Measurements from ENCODE around the gene BRSK2. TPM values are rescaled to one million over a fixed set of nuclear protein-coding genes. Genes with fewer than 3 reads are reported as not detected.
A peak's percentile ranks its signal among the peaks of the same experiment; 100 is the strongest.

The BRSK2 gene
- polyA plus RNA-seq, 1 of the 3 experiments (the other 2 are of a cell fraction), result 0.64 TPM

DNA sequence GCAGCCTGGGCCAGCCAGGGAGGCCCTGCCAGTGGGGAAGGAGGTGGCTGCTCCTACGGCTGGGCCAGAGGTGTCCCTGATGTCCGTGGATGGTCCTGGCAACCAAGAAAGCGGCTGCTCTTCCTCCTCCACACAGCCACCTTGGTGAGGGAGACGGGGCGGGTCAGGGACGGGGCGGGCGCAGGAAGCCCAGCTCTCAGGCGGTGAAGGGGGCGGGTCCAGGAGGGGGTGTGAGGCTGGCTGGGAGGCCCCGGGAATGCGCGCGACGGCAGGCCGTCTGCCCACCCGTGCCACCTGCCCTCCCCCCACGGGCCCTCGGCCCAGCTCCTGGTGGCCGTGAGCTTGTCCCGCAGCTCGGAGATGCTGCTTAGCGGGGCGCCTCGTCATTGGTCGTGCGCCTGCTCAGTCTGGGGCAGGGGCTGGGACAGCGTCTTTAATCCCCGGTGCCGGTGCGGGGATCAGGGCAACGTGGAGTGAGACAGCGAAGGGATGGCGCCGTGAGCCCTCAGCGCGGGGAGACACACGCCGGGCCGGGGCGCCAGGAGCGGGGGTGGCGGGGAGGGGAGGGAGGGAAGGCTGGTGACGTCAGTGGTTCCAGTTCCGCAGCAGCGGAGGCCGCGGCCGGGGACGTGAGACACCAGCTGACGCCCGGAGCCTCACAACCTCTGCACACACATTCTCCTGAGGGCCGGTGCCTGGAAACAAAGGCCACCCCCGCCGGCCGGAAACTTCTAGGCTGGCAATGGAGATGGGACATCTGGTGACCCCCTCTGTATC is 6.7 kb upstream of the BRSK2 start:
- Histone ChIP-seq H3K9me3 (no peaks in the 10 kb centered on the region), H3K36me3 (replicated peaks in 1 of 2; ENCODE audit: control insufficient read depth in 1 of 2, insufficient read depth in 2 of 2, low read length in 1 of 2) (no peaks in the 10 kb centered on the region), H3K9me2 (no peaks in the 10 kb centered on the region), H3K79me2 (ENCODE audit: insufficient read depth) (no peaks in the 10 kb centered on the region), H3K27me3 (ENCODE audit: insufficient read depth) (no peaks in the 10 kb centered on the region), H3K4me1 (ENCODE audit: control insufficient read depth in 1 of 2, insufficient read depth in 2 of 2, low read depth in 1 of 2, low read length in 1 of 2) (peaks cover 0 to 6% of the 10 kb centered on the region in 2 experiments; a peak in 1 of 4 replicates), H3K9ac (peak overlapping the region; percentile 59), H2AFZ (ENCODE audit: low read depth) (peak overlapping the region; percentile 91; the same call in 1 of the 2 replicates), H3K4me3 (ENCODE audit: low read depth in 2 of 2, low read length in 1 of 2) (peak overlapping the region; percentile 45 to 62), H3F3A (replicated peaks; ENCODE audit: insufficient read depth) (no peaks in the 10 kb centered on the region), H4K20me1 (ENCODE audit: insufficient read depth) (no peaks in the 10 kb centered on the region), H3K27ac (ENCODE audit: low read depth in 2 of 2, low read length in 1 of 2) (peak overlapping the region in 1 of 2 experiments; percentile 63; a peak in 1 of 4 replicates), H3K4me2 (peak overlapping the region; percentile 79)
- TF ChIP-seq NRF1 (IDR thresholded peaks at IDR 0.05; ENCODE audit: low read depth, low read length) (peak; percentile 45), RFX5 (IDR thresholded peaks at IDR 0.05; ENCODE audit: low read length) (no peak)
- CTCF ChIA-PET, result no interaction called here
- WGBS (ENCODE audit: low lambda C conversion rate), result 8% methylated on average over 21 of the region's 56 CpGs
- DNase-seq, result peak; percentile 91
- POLR2A ChIA-PET, result interaction anchor here (0.6 kb wide), 2 partner anchors 10 to 296 kb away, joined by 3 to 4 read pairs; no protein-coding TSS in a partner anchor

DNA sequence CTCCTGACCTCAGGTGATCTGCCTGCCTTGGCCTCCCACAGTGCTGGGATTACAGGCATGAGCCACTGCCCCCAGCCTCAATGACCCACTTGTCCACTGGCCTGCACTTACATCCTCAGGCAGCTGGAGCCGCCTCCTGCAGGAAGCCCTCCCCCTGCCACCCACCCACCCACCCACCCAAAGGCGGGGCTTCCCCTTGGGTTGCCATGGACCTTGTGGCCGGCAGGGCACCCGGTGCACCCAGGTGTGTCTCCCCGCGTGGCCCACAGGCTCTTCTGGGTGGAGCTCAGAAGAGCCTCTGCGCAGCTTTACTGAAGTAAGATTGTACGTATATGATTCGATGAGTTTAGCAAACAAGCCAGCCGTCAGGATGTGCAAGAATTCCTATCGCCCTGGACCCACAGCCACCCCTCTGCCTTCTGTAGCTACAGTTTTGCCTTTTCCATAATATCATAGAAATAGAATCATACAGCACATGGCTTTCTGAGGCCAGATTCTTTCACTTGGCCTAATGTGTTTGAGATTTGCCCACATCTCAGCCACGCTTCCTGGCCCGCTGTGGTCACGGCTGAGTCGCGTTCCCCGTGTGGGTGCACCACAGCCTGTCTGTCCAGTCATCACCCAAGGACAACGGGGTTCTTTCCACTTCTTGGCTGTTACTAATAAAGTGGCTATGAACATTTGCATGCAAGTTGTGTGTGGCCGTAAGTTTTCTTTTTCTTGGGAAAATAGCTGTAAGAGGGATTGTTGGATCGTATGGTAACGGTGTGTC is 5.3 kb upstream of the BRSK2 start:
- H3K4me2 ChIP-seq, result no peak overlapping the region
- CTCF ChIA-PET, result interaction anchor here (1.7 kb wide), 1 partner anchor 131 kb away, joined by 7 read pairs; no protein-coding TSS in a partner anchor
- TF ChIP-seq GATA2 (CRISPR knock-in tag; IDR thresholded peaks at IDR 0.05) (no peak), JUND (IDR thresholded peaks at IDR 0.05) (no peak), SMC3 (IDR thresholded peaks at IDR 0.05; ENCODE audit: low read depth, low read length) (no peak), EZH2phosphoT487 (IDR thresholded peaks at IDR 0.05; ENCODE audit: borderline replicate concordance, low read depth) (no peak), YY1 (IDR thresholded peaks at IDR 0.05; ENCODE audit: low read depth) (no peak), NRF1 (IDR thresholded peaks at IDR 0.05; ENCODE audit: low read depth, low read length) (no peak), TEAD4 (IDR thresholded peaks at IDR 0.05; ENCODE audit: borderline replicate concordance, insufficient read depth) (no peak), RXRA (IDR thresholded peaks at IDR 0.05; ENCODE audit: borderline replicate concordance, low read depth) (no peak), SIN3A (IDR thresholded peaks at IDR 0.05; ENCODE audit: borderline replicate concordance, low read depth, low read length) (no peak), CHD2 (IDR thresholded peaks at IDR 0.05; ENCODE audit: low read length, partially characterized antibody) (no peak), TAF1 (IDR thresholded peaks at IDR 0.05; ENCODE audit: borderline replicate concordance, low read depth, low read length) (no peak), RAD21 (IDR thresholded peaks at IDR 0.05; ENCODE audit: low read length) (no peak), MEF2A (IDR thresholded peaks at IDR 0.05; ENCODE audit: borderline replicate concordance, low read depth) (no peak), RFX5 (IDR thresholded peaks at IDR 0.05; ENCODE audit: low read length) (no peak), FOXM1 (IDR thresholded peaks at IDR 0.05; ENCODE audit: low read depth) (no peak)
- TF ChIP-seq, protein P1, sequence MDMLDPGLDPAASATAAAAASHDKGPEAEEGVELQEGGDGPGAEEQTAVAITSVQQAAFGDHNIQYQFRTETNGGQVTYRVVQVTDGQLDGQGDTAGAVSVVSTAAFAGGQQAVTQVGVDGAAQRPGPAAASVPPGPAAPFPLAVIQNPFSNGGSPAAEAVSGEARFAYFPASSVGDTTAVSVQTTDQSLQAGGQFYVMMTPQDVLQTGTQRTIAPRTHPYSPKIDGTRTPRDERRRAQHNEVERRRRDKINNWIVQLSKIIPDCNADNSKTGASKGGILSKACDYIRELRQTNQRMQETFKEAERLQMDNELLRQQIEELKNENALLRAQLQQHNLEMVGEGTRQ (IDR thresholded peaks at IDR 0.05; ENCODE audit: borderline replicate concordance, low read depth, low read length), result no peak
- H3K9me3 ChIP-seq, result no peaks in the 10 kb centered on the region
- no peaks in the 10 kb centered on the region for H3K9me2 ChIP-seq
- POLR2A ChIA-PET, result no interaction called here
- H3K9ac ChIP-seq, result no peak overlapping the region
- H3K27ac ChIP-seq (ENCODE audit: low read depth in 2 of 2, low read length in 1 of 2), result no peak overlapping the region
- no peaks in the 10 kb centered on the region for H3K79me2 ChIP-seq (ENCODE audit: insufficient read depth)
- no peaks in the 10 kb centered on the region for H3K36me3 ChIP-seq (replicated peaks in 1 of 2; ENCODE audit: control insufficient read depth in 1 of 2, insufficient read depth in 2 of 2, low read length in 1 of 2)
- no peak overlapping the region for H2AFZ ChIP-seq (ENCODE audit: low read depth)
- 90% methylated on average over 20 of the region's 21 CpGs for WGBS (ENCODE audit: low lambda C conversion rate)
- no peaks in the 10 kb centered on the region for H3F3A ChIP-seq (replicated peaks; ENCODE audit: insufficient read depth)
- no peak overlapping the region for H3K4me3 ChIP-seq (ENCODE audit: low read depth in 2 of 2, low read length in 1 of 2)
- H3K4me1 ChIP-seq (ENCODE audit: control insufficient read depth in 1 of 2, insufficient read depth in 2 of 2, low read depth in 1 of 2, low read length in 1 of 2), result peaks cover 0 to 19% of the 10 kb centered on the region in 2 experiments; a peak in 1 of 4 replicates
- H4K20me1 ChIP-seq (ENCODE audit: insufficient read depth), result no peaks in the 10 kb centered on the region
- no peak for DNase-seq
- no peaks in the 10 kb centered on the region for H3K27me3 ChIP-seq (ENCODE audit: insufficient read depth)
